Adrenal gland (tissue), 12 donors: ENCODE measurements around the gene CBLN3. TPM values are rescaled to one million over a fixed set of nuclear protein-coding genes. Genes with fewer than 3 reads are reported as not detected.

ENCODE experiments used
- DNase-seq, 7 donors: peaks; one replicate each; pipeline ENCODE4 v3.0.0-alpha.2; 2019 to 2020
- H3K27ac ChIP-seq, 5 donors: fragments of 200-600 bp; sonication (generic) in 4 of 5; 1 replicate in 3 of 5; 2 replicates in 2 of 5; pipeline versions ENCODE4 v1.5.1 to v1.8.0; 2016 to 2020; ENCODE audit warnings: mild to moderate bottlenecking in 1 of 5
- H3K27me3 ChIP-seq: fragments of 200-600 bp; 2 replicates; pipeline ENCODE4 v1.8.0; 2021
- H3K36me3 ChIP-seq, 2 donors: fragments of 200-600 bp; replicated peaks in 1 of 2; 1 replicate in 1 of 2; 2 replicates in 1 of 2; pipeline versions ENCODE4 v1.5.1 to v1.8.0; 2018 to 2022
- H3K4me1 ChIP-seq, 2 donors: fragments of 200-600 bp; replicated peaks in 1 of 2; 1 replicate in 1 of 2; 2 replicates in 1 of 2; pipeline versions ENCODE4 v1.5.1 to v1.8.0; 2018 to 2021
- H3K4me3 ChIP-seq, 4 donors: fragments of 200-600 bp; sonication (generic) in 3 of 4; one replicate each; pipeline ENCODE4 v1.5.1; 2016 to 2018
- H3K9me3 ChIP-seq, 3 donors: fragments of 200-600 bp; sonication (generic) in 1 of 3; replicated peaks in 1 of 3; 1 replicate in 2 of 3; 2 replicates in 1 of 3; pipeline versions ENCODE4 v1.5.1 to v1.8.0; 2016 to 2021
- CTCF ChIP-seq, 6 experiments: fragments of 450-650 bp in 4 of 6; fragments of 200-600 bp in 2 of 6; sonication (generic) in 1 of 6; IDR thresholded peaks; 1 replicate in 5 of 6; 2 replicates in 1 of 6; pipeline versions ENCODE4 v1.5.1 to v1.8.0; 2016 to 2021; ENCODE audit warnings: antibody characterized with exemption in 6 of 6, mild to moderate bottlenecking in 2 of 6, moderate library complexity in 1 of 6
- POLR2A ChIP-seq, 2 donors: fragments of 450-650 bp; IDR thresholded peaks; one replicate each; pipeline ENCODE4 v1.6.1; 2017; ENCODE audit warnings: antibody characterized with exemption in 2 of 2, mild to moderate bottlenecking in 2 of 2, moderate library complexity in 1 of 2
- WGBS, 4 donors: extraction: QIAGEN DNeasy Blood & Tissue Kit in 2 of 4; methylation state at CpG; one replicate each; pipeline versions ENCODE4 v1.1.5 to v1.1.7; 2013 to 2017; 5-methylcytosine and 5-hydroxymethylcytosine counted together
- intact Hi-C, 2 donors: fragments of 100-400 bp; cut with DNase I; formaldehyde crosslinking; loops; one replicate each; pipeline versions ENCODE4 v1.14.1 to v1.15.0; 2022 to 2023
- polyA plus RNA-seq, 3 donors: library from polyadenylated mRNA; stranded (reverse); fragments of 200-250 nt in 2 of 3; fragments of 350-450 nt in 1 of 3; fragmentation: Illumina TruSeq in 1 of 3; extraction: RNeasy Lipid Tissue Mini Kit (QIAGEN cat#74804) in 1 of 3; gene quantifications; one replicate each; pipeline ENCODE4 v1.2.3, GENCODE V29; 2013 to 2014
- total RNA-seq, 9 donors: library from RNA; depleted of rRNA in 4 of 9; stranded (reverse); fragments of >200 nt in 4 of 9; fragments of 120-200 nt in 1 of 9; fragmentation: NEBNext Ultra II Directional in 1 of 9; extraction: Animal tissue kit (Norgen Biotek cat#: 25700) in 1 of 9; gene quantifications; one replicate each; pipeline versions ENCODE4 v1.1.0 to v1.2.4, GENCODE V29; 2013 to 2023
- donor health status: healthy with polysubstance abuse.
- donor health status: Bipolar disorder and iron deficiency.
- donor health status: DM: yes; HTN: yes; CAD: no.
- donor health status: DM: no; HTN: no; CAD: no.
- donor health status: DM: no; HTN: no; CAD: no.
- donor health status: DM: yes; HTN: yes; CAD: no.

CBLN3 gene
- total and polyA plus RNA-seq, 12 donors = 3.9 to 43.6 (median 11.9) TPM

GRCh38 chr14:24465805-24466204 lies 36.3 kb upstream of the CBLN3 start:
- Histone ChIP-seq H3K4me1 (no peaks in the 10 kb centered on the region), H3K27ac (no peak overlapping the region), H3K9me3 (no peaks in the 10 kb centered on the region), H3K4me3 (no peak overlapping the region), H3K27me3 (no peaks in the 10 kb centered on the region), H3K36me3 (no peaks in the 10 kb centered on the region)
- TF ChIP-seq CTCF (IDR thresholded peaks at IDR 0.05) = no peak
- no peak for TF ChIP-seq POLR2A (IDR thresholded peaks at IDR 0.05)
- WGBS, 4 donors = 90 to 94% (median 91%) methylated on average over 3 of the region's 3 CpGs
- intact Hi-C loops = no loop called here
- no peak for DNase-seq

- Histone ChIP-seq H3K4me1 (no peaks in the 10 kb centered on the region), H3K27me3 (no peaks in the 10 kb centered on the region), H3K4me3 (no peak overlapping the region), H3K36me3 (no peaks in the 10 kb centered on the region), H3K9me3 (no peaks in the 10 kb centered on the region), H3K27ac (no peak overlapping the region)
- 98 to 100% (median 98%) methylated on average over 3 of the region's 3 CpGs for WGBS, 4 donors
- DNase-seq = no peak
- TF ChIP-seq POLR2A (IDR thresholded peaks at IDR 0.05) (no peak), CTCF (IDR thresholded peaks at IDR 0.05) (no peak)
- intact Hi-C loops = no loop called here
Measured at GRCh38 chr14:24465368-24465767, 35.9 kb upstream of the CBLN3 start.

- no peaks in the 10 kb centered on the region for H3K9me3 ChIP-seq
- no peak overlapping the region for H3K4me3 ChIP-seq
- intact Hi-C loops = no loop called here
- no peaks in the 10 kb centered on the region for H3K27me3 ChIP-seq
- WGBS, 4 donors = 69 to 94% (median 76%) methylated on average over 4 of the region's 4 CpGs
- no peak overlapping the region for H3K27ac ChIP-seq
- H3K4me1 ChIP-seq = no peaks in the 10 kb centered on the region
- no peak for TF ChIP-seq POLR2A (IDR thresholded peaks at IDR 0.05)
- TF ChIP-seq CTCF (IDR thresholded peaks at IDR 0.05) = no peak
- no peak for DNase-seq
- no peaks in the 10 kb centered on the region for H3K36me3 ChIP-seq
Measured at GRCh38 chr14:24463884-24464785, 34.7 kb upstream of the CBLN3 start.

- H3K27ac ChIP-seq = no peak overlapping the region
- WGBS, 4 donors = 53 to 89% (median 66%) methylated on average over 5 of the region's 5 CpGs
- H3K27me3 ChIP-seq = no peaks in the 10 kb centered on the region
- TF ChIP-seq POLR2A (IDR thresholded peaks at IDR 0.05) (no peak), CTCF (IDR thresholded peaks at IDR 0.05) (no peak)
- H3K9me3 ChIP-seq = no peaks in the 10 kb centered on the region
- intact Hi-C loops = no loop called here
- H3K4me1 ChIP-seq = no peaks in the 10 kb centered on the region
- no peaks in the 10 kb centered on the region for H3K36me3 ChIP-seq
- H3K4me3 ChIP-seq = no peak overlapping the region
- DNase-seq = no peak
Measured at GRCh38 chr14:24463017-24463883, 33.8 kb upstream of the CBLN3 start.
